Gastroesophageal sphincter (tissue), 4 donors: ENCODE data around the gene FMN2. TPM values are rescaled to one million over a fixed set of nuclear protein-coding genes. Genes with fewer than 3 reads are reported as not detected.
A peak's percentile ranks its signal among the peaks of the same experiment; 100 is the strongest.

Source experiments
- ATAC-seq: fragments of 150-250 bp; one replicate; pipeline ENCODE4 v1.9.1; 2016; ENCODE audit warnings: mild to moderate bottlenecking, moderate library complexity
- H3K27ac ChIP-seq, 4 donors: fragments of 200-600 bp; sonication (generic) in 3 of 4; 1 replicate in 3 of 4; 2 replicates in 1 of 4; pipeline ENCODE4 v1.5.1; 2016 to 2019
- H3K27me3 ChIP-seq: fragments of 200-600 bp; sonication (generic); one replicate; pipeline ENCODE4 v1.5.1; 2019
- H3K36me3 ChIP-seq, 2 donors: fragments of 200-600 bp; sonication (generic); one replicate each; pipeline ENCODE4 v1.5.1; 2019; ENCODE audit warnings: control low read depth in 1 of 2
- H3K4me1 ChIP-seq, 3 donors: fragments of 200-600 bp; sonication (generic); 1 replicate in 2 of 3; 2 replicates in 1 of 3; pipeline ENCODE4 v1.5.1; 2016 to 2019; ENCODE audit warnings: control low read depth in 2 of 3
- H3K4me3 ChIP-seq, 2 donors: fragments of 200-600 bp; sonication (generic); one replicate each; pipeline ENCODE4 v1.5.1; 2019; ENCODE audit warnings: mild to moderate bottlenecking in 1 of 2, moderate library complexity in 1 of 2
- H3K9me3 ChIP-seq, 3 donors: fragments of 200-600 bp; sonication (generic); one replicate each; pipeline ENCODE4 v1.5.1; 2017 to 2019; ENCODE audit warnings: control low read depth in 2 of 3
- EP300 ChIP-seq: sonication (generic); formaldehyde crosslinking; IDR thresholded peaks from one replicate; pipeline ENCODE4 v1.6.1; 2017; ENCODE audit warnings: antibody characterized with exemption, mild to moderate bottlenecking
- POLR2A ChIP-seq, 2 donors: fragments of 450-650 bp; IDR thresholded peaks; one replicate each; pipeline ENCODE4 v1.6.1; 2017; ENCODE audit warnings: antibody characterized with exemption in 2 of 2, mild to moderate bottlenecking in 2 of 2, moderate library complexity in 1 of 2
- POLR2AphosphoS5 ChIP-seq: sonication (generic); formaldehyde crosslinking; IDR thresholded peaks from one replicate; pipeline ENCODE4 v1.6.1; 2017; ENCODE audit warnings: antibody characterized with exemption
- WGBS, 2 donors: methylation state at CpG; one replicate each; pipeline ENCODE4 v1.1.5; 2018; ENCODE audit warnings: low coverage in 1 of 2; 5-methylcytosine and 5-hydroxymethylcytosine counted together
- total RNA-seq, 4 donors: library from RNA; depleted of rRNA; stranded (reverse); fragments of >200 nt; gene quantifications; one replicate each; pipeline ENCODE4 v1.1.0, GENCODE V29; 2016
- TF ChIP-seq, protein P1 (sequence below), 4 experiments: fragments of 200-600 bp in 2 of 4; fragments of 450-650 bp in 2 of 4; sonication (generic) in 1 of 4; IDR thresholded peaks; one replicate each; pipeline ENCODE4 v1.5.1; 2017 to 2019; ENCODE audit warnings: antibody characterized with exemption in 4 of 4, mild to moderate bottlenecking in 2 of 4, moderate library complexity in 2 of 4

FMN2 gene
- total RNA-seq, 4 donors from 2014 or later: 0.27 to 8.6 (median 2.7) TPM

DNA sequence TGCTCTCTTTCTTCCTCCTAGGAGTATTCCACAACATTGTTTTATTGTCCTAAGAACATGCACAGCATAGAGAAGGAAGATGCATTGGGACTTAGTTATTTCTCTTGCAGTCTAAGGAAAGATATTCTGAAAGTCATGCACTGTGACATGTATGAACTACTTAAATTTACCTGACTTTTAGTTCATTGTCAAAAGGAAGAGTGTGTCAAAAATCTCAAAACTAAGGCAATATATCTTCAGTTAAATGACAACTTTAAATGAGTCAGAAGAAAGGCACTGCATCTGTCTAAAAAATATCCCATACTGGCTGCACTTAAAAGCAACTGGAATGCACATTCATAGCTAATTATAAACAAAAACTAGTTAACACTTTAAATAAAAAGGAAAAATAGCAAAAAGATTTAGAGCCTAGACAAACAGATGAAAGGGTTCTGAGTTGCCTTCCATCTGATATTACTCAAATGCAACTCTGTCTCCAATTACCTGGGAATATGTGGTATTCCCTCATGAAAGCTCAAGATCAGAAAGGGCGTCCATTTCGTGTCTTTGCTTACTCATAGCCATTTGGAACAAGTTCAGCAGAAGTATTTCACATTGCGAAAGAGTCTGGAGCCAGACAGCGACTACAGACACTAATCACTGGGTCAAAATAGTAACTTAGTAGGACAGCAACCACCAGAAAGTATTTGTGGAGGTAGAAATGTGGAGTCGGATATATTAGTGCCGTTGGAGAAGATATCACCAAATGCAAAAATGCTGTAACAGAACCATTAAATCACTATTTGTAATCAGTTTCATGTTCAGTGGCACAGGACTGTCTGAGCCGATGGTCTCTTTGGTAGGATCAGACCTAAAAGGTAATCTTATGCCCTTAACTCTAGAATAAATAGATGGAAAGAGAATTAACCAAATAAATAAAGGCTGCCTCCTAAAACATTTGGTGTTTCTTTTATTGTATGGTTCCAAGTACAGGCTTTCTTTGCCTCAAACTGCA is 294.6 kb downstream of the FMN2 start:
- WGBS, 2 donors: 46 to 48% methylated on average over 4 to 7 of the region's 7 CpGs
- TF ChIP-seq, protein P1, sequence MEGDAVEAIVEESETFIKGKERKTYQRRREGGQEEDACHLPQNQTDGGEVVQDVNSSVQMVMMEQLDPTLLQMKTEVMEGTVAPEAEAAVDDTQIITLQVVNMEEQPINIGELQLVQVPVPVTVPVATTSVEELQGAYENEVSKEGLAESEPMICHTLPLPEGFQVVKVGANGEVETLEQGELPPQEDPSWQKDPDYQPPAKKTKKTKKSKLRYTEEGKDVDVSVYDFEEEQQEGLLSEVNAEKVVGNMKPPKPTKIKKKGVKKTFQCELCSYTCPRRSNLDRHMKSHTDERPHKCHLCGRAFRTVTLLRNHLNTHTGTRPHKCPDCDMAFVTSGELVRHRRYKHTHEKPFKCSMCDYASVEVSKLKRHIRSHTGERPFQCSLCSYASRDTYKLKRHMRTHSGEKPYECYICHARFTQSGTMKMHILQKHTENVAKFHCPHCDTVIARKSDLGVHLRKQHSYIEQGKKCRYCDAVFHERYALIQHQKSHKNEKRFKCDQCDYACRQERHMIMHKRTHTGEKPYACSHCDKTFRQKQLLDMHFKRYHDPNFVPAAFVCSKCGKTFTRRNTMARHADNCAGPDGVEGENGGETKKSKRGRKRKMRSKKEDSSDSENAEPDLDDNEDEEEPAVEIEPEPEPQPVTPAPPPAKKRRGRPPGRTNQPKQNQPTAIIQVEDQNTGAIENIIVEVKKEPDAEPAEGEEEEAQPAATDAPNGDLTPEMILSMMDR (IDR thresholded peaks at IDR 0.05): no peak
- peak; percentile 57 for TF ChIP-seq POLR2AphosphoS5
- no peak overlapping the region for H3K27ac ChIP-seq

DNA sequence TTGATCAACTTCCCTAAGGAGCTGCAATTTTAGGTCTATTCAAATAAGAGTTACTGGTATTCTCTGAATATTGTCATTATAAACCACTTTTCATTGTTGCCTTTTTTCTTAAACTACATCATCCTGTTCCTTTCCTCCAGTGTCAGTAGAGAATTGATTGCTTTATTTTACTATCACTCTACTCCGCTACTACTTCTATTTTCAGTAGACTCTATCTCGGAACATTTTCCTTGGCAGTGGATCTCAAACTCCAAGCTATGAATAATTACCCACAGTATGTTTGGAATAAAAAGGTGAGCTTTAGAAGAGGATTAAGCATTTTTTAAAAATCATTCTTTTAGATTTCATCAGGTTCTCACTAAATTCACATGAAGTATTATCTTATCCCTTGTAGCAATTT is 295.4 kb downstream of the FMN2 start:
- Histone ChIP-seq H3K4me3 (no peak overlapping the region), H3K27ac (no peak overlapping the region), H3K36me3 (no peaks in the 10 kb centered on the region), H3K4me1 (peaks cover 0 to 10% (median 0%) of the 10 kb centered on the region in 3 donors), H3K27me3 (no peaks in the 10 kb centered on the region), H3K9me3 (peaks cover 0 to 13% (median 0%) of the 10 kb centered on the region in 3 donors)
- 19 to 54% methylated on average over 2 of the region's 2 CpGs for WGBS, 2 donors
- TF ChIP-seq POLR2A (IDR thresholded peaks at IDR 0.05) (no peak), EP300 (no peak), POLR2AphosphoS5 (no peak)
- TF ChIP-seq, protein P1 (IDR thresholded peaks at IDR 0.05): no peak
- no peak for ATAC-seq

More for the DNA sequence above, 294.6 kb downstream of the FMN2 start:
- Histone ChIP-seq H3K27me3 (no peaks in the 10 kb centered on the region), H3K36me3 (no peaks in the 10 kb centered on the region), H3K4me1 (peaks cover 0 to 10% (median 0%) of the 10 kb centered on the region in 3 donors), H3K9me3 (peaks cover 0 to 20% (median 0%) of the 10 kb centered on the region in 3 donors), H3K4me3 (no peak overlapping the region)
- no peak for ATAC-seq

DNA sequence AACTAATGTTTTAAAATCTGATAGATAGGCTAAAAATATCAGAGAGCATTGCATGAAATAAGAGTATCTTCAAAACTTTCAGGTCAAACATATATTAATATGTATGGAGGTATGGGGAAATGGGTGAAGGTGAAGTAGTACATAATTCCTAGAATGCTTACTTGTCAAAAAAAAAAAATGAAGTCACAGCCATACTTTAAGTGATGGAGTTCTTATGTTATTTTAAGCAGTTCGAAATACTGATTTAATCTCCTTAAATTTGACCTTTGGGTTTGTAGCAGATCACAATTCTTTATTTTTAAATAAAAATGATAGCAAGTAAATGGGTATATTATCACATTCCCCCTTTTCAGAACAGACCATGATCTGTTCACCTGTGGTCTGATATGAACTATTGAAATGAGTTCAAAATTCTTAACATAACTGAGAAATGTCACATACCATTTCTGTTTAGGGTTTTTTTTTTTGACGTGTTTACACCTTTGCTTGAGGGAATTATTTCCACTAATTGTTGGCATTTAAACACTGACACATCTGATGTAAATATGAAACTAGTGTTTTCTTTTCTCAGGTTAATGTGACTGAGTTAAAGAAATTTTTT is 300.1 kb downstream of the FMN2 start:
- H3K27ac ChIP-seq: no peak overlapping the region
- no peaks in the 10 kb centered on the region for H3K36me3 ChIP-seq
- H3K9me3 ChIP-seq: no peaks in the 10 kb centered on the region
- ATAC-seq: no peak
- WGBS, 2 donors: 85 to 100% methylated on average over 2 of the region's 2 CpGs
- H3K4me3 ChIP-seq: no peak overlapping the region
- TF ChIP-seq, protein P1 (IDR thresholded peaks at IDR 0.05): no peak
- TF ChIP-seq EP300 (no peak), POLR2A (IDR thresholded peaks at IDR 0.05) (no peak), POLR2AphosphoS5 (no peak)
- peaks cover 0 to 1% (median 0%) of the 10 kb centered on the region in 3 donors for H3K4me1 ChIP-seq
- no peaks in the 10 kb centered on the region for H3K27me3 ChIP-seq

DNA sequence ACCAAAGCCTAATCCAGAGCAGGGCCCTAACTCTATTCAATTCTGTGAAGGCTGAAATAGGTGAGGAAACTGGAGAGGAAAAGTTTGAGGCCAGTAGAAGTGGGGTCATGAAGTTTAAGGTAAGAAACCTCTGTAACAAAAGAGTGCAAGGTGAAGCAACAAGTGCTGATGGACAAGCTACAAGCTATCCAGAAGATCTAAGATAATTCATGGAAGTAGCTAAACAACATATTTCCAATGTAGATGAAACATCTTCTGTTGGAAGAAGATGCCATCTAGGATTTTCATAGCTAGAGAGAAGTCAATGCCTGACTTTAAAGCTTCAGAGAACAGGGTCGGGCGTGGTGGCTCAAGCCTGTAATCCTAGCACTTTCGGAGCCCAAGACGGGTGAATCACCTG is 302.7 kb downstream of the FMN2 start:
- Histone ChIP-seq H3K36me3 (no peaks in the 10 kb centered on the region), H3K4me3 (no peak overlapping the region), H3K27ac (no peak overlapping the region), H3K4me1 (no peaks in the 10 kb centered on the region), H3K27me3 (no peaks in the 10 kb centered on the region), H3K9me3 (no peaks in the 10 kb centered on the region)
- no peak for ATAC-seq
- WGBS, 2 donors: 97 to 100% methylated on average over 1 to 4 of the region's 4 CpGs
- TF ChIP-seq, protein P1 (IDR thresholded peaks at IDR 0.05): no peak
- TF ChIP-seq POLR2AphosphoS5 (no peak), POLR2A (IDR thresholded peaks at IDR 0.05) (no peak), EP300 (no peak)
